A673 (cell line): ENCODE measurements around the gene RALGAPA2. TPM values are rescaled to one million over a fixed set of nuclear protein-coding genes. Genes with fewer than 3 reads are reported as not detected.
A peak's percentile ranks its signal among the peaks of the same experiment; 100 is the strongest.

Experiments used
- BruUV-seq: library from RNA; stranded (reverse); fragments of 400-500 nt; replicated peaks from 2 replicates; lab custom pipeline; 2021; lab: Mats Ljungman, UMichigan
- CTCF ChIA-PET: fragments of 300-600 bp; sonication (Branson Sonifier 250); formaldehyde crosslinking; loops from one replicate; lab custom pipeline; 2022; ENCODE audit warnings: antibody characterized with exemption; lab: Charles Lee
- POLR2A ChIA-PET: fragments of 300-600 bp; sonication (Branson Sonifier 250); formaldehyde crosslinking; loops from one replicate; lab custom pipeline; 2022; ENCODE audit warnings: antibody characterized with exemption; ENCODE audit not compliant: low non-redundant PET; lab: Charles Lee
- DNase-seq: peaks from one replicate; pipeline ENCODE4 v3.0.0-alpha.2; 2015; ENCODE audit warnings: low spot score
- H3K27ac ChIP-seq: fragments of 200-600 bp; sonication (generic); 2 replicates; pipeline ENCODE4 v1.5.1; 2016; ENCODE audit warnings: mixed run types, low read depth, mild to moderate bottlenecking, mixed read lengths, antibody characterized with exemption, low read length; ENCODE audit not compliant: poor library complexity, severe bottlenecking
- H3K27me3 ChIP-seq: fragments of 200-600 bp; sonication (generic); replicated peaks from 2 replicates; pipeline ENCODE4 v1.6.1; 2017; ENCODE audit warnings: mixed run types, low read depth, mild to moderate bottlenecking, mixed read lengths, antibody characterized with exemption, low read length; ENCODE audit not compliant: insufficient read depth, poor library complexity
- H3K36me3 ChIP-seq: fragments of 200-600 bp; sonication (generic); 2 replicates; pipeline ENCODE4 v1.6.1; 2016; ENCODE audit warnings: mixed run types, mild to moderate bottlenecking, mixed read lengths, antibody characterized with exemption, low read length; ENCODE audit not compliant: insufficient read depth, poor library complexity, severe bottlenecking
- H3K4me1 ChIP-seq: fragments of 200-600 bp; sonication (generic); 2 replicates; pipeline ENCODE4 v1.6.1; 2017; ENCODE audit warnings: mixed run types, mild to moderate bottlenecking, mixed read lengths, antibody characterized with exemption, low read length; ENCODE audit not compliant: insufficient read depth, poor library complexity, severe bottlenecking
- H3K4me3 ChIP-seq: fragments of 200-600 bp; sonication (generic); 2 replicates; pipeline ENCODE4 v1.5.1; 2016; ENCODE audit warnings: low read depth, mixed run types, mild to moderate bottlenecking, mixed read lengths, low read length; ENCODE audit not compliant: poor library complexity, severe bottlenecking
- H3K9me3 ChIP-seq: fragments of 200-600 bp; sonication (generic); 2 replicates; pipeline ENCODE4 v1.6.1; 2016; ENCODE audit warnings: mixed run types, low read depth, mild to moderate bottlenecking, mixed read lengths, antibody characterized with exemption, low read length; ENCODE audit not compliant: poor library complexity, severe bottlenecking
- EZH2 ChIP-seq: fragments of 200-600 bp; sonication (generic); IDR thresholded peaks from 2 replicates; pipeline ENCODE4 v1.6.1; 2017; ENCODE audit warnings: borderline replicate concordance, low read depth, mild to moderate bottlenecking, mixed read lengths, antibody characterized with exemption, low read length; ENCODE audit not compliant: poor library complexity, severe bottlenecking
- intact Hi-C: fragments of 100-400 bp; cut with micrococcal nuclease; formaldehyde crosslinking; loops from one replicate; pipeline ENCODE4 v1.10.0; 2022; ENCODE audit not compliant: unreplicated experiment
- total RNA-seq: library from RNA; stranded (reverse); gene quantifications from 2 replicates; pipeline ENCODE4 v1.2.3, GENCODE V29; 2021
- TF ChIP-seq, protein P1 (sequence below): fragments of 300-800, 200-600 bp; sonication (generic); conservative IDR thresholded peaks from 2 replicates; pipeline ENCODE4 v1.5.1; 2017; ENCODE audit warnings: low read depth, mild to moderate bottlenecking, antibody characterized with exemption, low read length, moderate library complexity, mixed read lengths

RALGAPA2 gene
- total RNA-seq, 1 experiment from 2014 or later, result 32.4 TPM

DNA sequence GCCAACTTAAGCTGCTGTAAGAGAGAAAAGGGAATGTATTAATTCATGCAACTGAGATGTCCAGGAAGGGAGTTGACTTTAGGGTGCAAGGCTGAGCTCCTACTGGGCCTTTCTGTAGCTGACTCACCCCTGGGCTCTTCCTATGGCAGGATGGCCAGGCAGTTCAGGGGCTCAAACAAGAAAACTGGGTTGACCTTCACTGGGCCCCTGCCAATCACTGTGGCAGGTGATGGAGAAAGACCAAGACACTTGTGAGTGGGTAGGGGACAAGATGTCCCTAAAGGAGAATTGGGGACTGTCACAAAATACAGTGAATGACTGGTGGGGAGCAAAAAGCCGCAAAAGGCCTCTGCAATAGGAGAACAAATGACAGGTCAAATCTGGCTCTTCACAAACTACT, 21.5 kb upstream of the RALGAPA2 start:
- BruUV-seq, result no TSS peak
- Histone ChIP-seq H3K4me3 (no peak overlapping the region), H3K27me3 (no peaks in the 10 kb centered on the region), H3K36me3 (no peaks in the 10 kb centered on the region), H3K27ac (peak overlapping the region; percentile 55), H3K4me1 (peaks cover 56% of the 10 kb centered on the region), H3K9me3 (no peaks in the 10 kb centered on the region)
- TF ChIP-seq EZH2, result no peak
- TF ChIP-seq, protein P1, sequence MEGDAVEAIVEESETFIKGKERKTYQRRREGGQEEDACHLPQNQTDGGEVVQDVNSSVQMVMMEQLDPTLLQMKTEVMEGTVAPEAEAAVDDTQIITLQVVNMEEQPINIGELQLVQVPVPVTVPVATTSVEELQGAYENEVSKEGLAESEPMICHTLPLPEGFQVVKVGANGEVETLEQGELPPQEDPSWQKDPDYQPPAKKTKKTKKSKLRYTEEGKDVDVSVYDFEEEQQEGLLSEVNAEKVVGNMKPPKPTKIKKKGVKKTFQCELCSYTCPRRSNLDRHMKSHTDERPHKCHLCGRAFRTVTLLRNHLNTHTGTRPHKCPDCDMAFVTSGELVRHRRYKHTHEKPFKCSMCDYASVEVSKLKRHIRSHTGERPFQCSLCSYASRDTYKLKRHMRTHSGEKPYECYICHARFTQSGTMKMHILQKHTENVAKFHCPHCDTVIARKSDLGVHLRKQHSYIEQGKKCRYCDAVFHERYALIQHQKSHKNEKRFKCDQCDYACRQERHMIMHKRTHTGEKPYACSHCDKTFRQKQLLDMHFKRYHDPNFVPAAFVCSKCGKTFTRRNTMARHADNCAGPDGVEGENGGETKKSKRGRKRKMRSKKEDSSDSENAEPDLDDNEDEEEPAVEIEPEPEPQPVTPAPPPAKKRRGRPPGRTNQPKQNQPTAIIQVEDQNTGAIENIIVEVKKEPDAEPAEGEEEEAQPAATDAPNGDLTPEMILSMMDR, result no peak
- intact Hi-C loops, result no loop called here
- POLR2A ChIA-PET, result no interaction called here
- CTCF ChIA-PET, result no interaction called here
- DNase-seq, result no peak

DNA sequence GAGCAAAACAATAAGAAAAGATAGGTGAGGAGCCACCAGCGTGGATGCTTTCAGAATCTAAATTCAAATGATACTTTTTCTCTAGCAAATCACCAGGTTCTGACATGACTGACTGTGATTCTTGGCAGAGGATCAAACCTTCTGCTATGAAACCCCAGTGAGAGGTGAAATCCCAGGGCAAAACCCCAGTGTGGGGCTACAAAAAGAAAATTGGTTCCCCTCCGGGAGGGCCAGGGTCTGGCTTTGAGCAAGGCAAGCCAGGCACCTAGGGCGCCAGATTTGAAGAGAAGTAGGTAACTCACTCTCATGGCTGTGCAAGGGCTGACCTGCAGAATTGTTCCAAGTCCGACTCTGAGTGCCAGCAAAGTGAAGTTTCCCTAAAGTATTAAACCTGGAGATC, 20.2 kb upstream of the RALGAPA2 start:
- no TSS peak for BruUV-seq
- Histone ChIP-seq H3K4me1 (peaks cover 43% of the 10 kb centered on the region), H3K4me3 (no peak overlapping the region), H3K27me3 (no peaks in the 10 kb centered on the region), H3K36me3 (no peaks in the 10 kb centered on the region), H3K9me3 (no peaks in the 10 kb centered on the region), H3K27ac (no peak overlapping the region)
- CTCF ChIA-PET, result no interaction called here
- TF ChIP-seq EZH2, result no peak
- TF ChIP-seq, protein P1, result no peak
- POLR2A ChIA-PET, result no interaction called here
- no peak for DNase-seq
- intact Hi-C loops, result no loop called here

DNA sequence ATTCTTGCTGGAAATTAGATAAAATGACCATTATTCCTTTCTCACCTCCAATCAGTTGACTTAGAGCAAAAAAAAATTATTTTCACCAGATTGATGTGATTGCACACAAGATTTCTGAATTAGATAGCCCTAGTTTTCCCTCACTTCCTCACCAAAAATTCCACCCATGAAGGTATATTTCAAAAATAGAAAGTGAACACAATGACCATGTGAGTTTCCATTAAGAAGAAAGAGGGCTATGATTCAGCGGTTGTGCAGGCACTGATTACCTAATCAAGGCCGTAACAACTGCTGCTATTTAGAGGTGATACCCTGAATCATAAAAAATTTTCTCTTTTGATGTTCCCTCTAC, 19.5 kb upstream of the RALGAPA2 start:
- ChIA-PET POLR2A (no interaction called here), CTCF (no interaction called here)
- Histone ChIP-seq H3K27me3 (no peaks in the 10 kb centered on the region), H3K4me1 (peaks cover 36% of the 10 kb centered on the region), H3K36me3 (no peaks in the 10 kb centered on the region), H3K4me3 (no peak overlapping the region), H3K27ac (no peak overlapping the region), H3K9me3 (no peaks in the 10 kb centered on the region)
- DNase-seq, result no peak
- TF ChIP-seq, protein P1, result no peak
- TF ChIP-seq EZH2, result no peak
- BruUV-seq, result no TSS peak
- intact Hi-C loops, result no loop called here
